Tracheal epithelial cell (primary cell): ENCODE data around the gene YWHAH. TPM values are rescaled to one million over a fixed set of nuclear protein-coding genes. Genes with fewer than 3 reads are reported as not detected.

Experiments
- total RNA-seq: library from RNA; depleted of rRNA; stranded (reverse); fragments of >200 nt; gene quantifications from 2 replicates; pipeline ENCODE4 v1.2.1, GENCODE V29; 2014

YWHAH gene
- 39.6 and 99.5 TPM in 2 replicates for total RNA-seq

DNA sequence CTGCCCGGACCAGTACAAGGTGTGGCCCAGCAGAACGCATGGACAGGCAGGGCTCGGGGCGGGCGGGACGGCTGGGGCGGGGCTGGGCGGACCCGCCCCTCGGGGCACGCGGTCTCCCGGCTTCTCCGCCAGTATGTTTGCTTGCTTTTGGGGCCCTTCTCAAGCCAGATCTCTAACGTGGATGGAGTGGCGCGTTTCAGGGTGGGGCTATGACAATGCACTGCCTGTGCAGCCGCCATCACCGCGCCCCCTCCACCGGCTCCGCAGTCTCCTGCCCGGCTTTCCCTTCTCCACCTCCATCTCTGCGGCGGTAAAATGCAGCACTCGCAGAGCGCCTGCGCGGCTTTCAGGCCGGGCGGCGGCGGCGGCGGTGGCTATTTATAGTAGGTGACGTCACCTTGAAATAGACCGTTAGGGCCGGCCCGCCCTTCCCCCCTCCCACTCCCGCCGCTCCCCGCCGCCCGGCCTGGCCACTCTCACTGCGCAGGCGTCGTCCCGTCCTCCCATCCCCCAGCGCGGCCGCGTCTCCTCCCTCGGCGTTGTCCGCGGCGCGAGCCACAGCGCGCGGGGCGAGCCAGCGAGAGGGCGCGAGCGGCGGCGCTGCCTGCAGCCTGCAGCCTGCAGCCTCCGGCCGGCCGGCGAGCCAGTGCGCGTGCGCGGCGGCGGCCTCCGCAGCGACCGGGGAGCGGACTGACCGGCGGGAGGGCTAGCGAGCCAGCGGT, at the start of gene YWHAH:
TSS of gene YWHAH (plus strand) at position 558 of the 722 bp plus-strand sequence. CDS start 199 bp downstream, outside the sequence.

Other genes starting within 250 kb of the YWHAH start
- 12.8 and 18.8 TPM in 2 replicates for gene PRR14L, start 194.4 kb upstream of the YWHAH start, total RNA-seq
- gene DEPDC5, start 190.5 kb upstream of the YWHAH start, total RNA-seq: 9.4 and 11.1 TPM in 2 replicates
- gene SLC5A1, start 98.7 kb downstream of the YWHAH start, total RNA-seq: 1.5 and 1.7 TPM in 2 replicates
- gene C22orf42, start 214.8 kb downstream of the YWHAH start, total RNA-seq: not detected in 2 replicates